Skeletal muscle satellite cell (primary cell): ENCODE measurements around the gene HEY2. TPM values are rescaled to one million over a fixed set of nuclear protein-coding genes. Genes with fewer than 3 reads are reported as not detected.
"Not testable (repeated sequence)": the region's sequence is repeated elsewhere in the genome, so short reads cannot be mapped to it uniquely, and the experiment has no call there.

Experiments
- H3K27me3 ChIP-seq: 2 replicates; pipeline ENCODE4 v1.7.0; 2013; ENCODE audit warnings: low read length; ENCODE audit not compliant: control insufficient read depth, insufficient read depth
- H3K36me3 ChIP-seq: 2 replicates; pipeline ENCODE4 v1.7.0; 2013; ENCODE audit warnings: mild to moderate bottlenecking, control low read depth, low read length; ENCODE audit not compliant: insufficient read depth
- H3K4me1 ChIP-seq: 2 replicates; pipeline ENCODE4 v1.7.0; 2013; ENCODE audit warnings: low read length; ENCODE audit not compliant: control insufficient read depth, insufficient read depth
- H3K4me2 ChIP-seq: 2 replicates; pipeline ENCODE4 v1.7.0; 2013; ENCODE audit warnings: mild to moderate bottlenecking, low read length
- H3K4me3 ChIP-seq: 2 replicates; pipeline ENCODE4 v1.7.0; 2013; ENCODE audit warnings: low read length
- H3K9ac ChIP-seq: 2 replicates; pipeline ENCODE4 v1.7.0; 2013; ENCODE audit warnings: mild to moderate bottlenecking, low read depth, low read length, moderate library complexity
- H3K9me3 ChIP-seq: replicated peaks from 2 replicates; pipeline ENCODE4 v1.7.0; 2013; ENCODE audit warnings: mild to moderate bottlenecking, control low read depth, low read length
- total RNA-seq: library from RNA; depleted of rRNA; stranded (reverse); fragments of >200 nt; gene quantifications from 2 replicates; pipeline ENCODE4 v1.2.3, GENCODE V29; 2012; rRNA removed

HEY2 gene
- total RNA-seq = 0.22 TPM in 1 of 2 replicates, not detected in the other

DNA sequence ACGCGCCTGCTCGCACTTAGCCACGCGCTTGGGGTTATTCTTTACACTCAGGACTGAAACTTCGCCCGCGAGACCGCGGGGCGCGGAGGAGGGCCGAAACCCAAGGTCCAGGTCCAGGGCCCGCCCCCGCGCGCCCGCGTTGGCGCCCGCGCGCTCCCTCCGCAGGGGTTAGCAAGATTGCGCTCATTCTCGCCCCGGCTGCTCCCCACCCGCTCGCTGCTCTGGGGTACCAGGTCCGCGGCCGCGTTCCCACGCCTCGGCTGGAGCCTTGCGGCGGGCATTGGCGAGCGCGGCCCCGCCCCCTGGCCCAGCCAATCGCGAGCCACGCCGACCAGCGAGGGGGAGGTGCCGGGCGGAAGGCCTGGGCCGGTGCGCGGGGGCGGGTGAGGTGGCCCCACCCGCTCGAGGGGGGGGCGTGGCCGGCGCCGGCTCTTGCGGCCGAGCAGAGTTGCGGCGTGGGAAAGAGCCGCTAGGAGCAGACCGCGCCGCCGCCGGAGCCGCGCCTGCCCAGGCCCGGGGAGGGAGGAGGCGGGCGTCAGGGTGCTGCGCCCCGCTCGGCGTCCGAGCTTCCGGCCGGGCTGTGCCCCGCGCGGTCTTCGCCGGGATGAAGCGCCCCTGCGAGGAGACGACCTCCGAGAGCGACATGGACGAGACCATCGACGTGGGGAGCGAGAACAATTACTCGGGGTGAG lies at the start of gene HEY2:
TSS of gene HEY2 (plus strand) at position 460 of the 692 bp plus-strand sequence. CDS start at position 605, 145 bp downstream.
- H3K4me3 ChIP-seq = peak within 1 kb of the TSS; percentile 75
- no peaks in the 10 kb centered on the region for H3K9me3 ChIP-seq
- peaks cover 24% of the 10 kb centered on the region for H3K4me1 ChIP-seq
- peaks cover 91% of the 10 kb centered on the region for H3K27me3 ChIP-seq
- H3K4me2 ChIP-seq = peak within 1 kb of the TSS; percentile 92
- no peaks in the 10 kb centered on the region for H3K36me3 ChIP-seq
- H3K9ac ChIP-seq = no peak within 1 kb of the TSS

GRCh38 chr6:125700581-125701353 lies 48.7 kb upstream of the HEY2 start:
- no peak overlapping the region for H3K4me2 ChIP-seq
- no peaks in the 10 kb centered on the region for H3K9me3 ChIP-seq
- no peaks in the 10 kb centered on the region for H3K27me3 ChIP-seq
- H3K9ac ChIP-seq = no peak overlapping the region
- no peaks in the 10 kb centered on the region for H3K36me3 ChIP-seq
- H3K4me1 ChIP-seq = no peaks in the 10 kb centered on the region
- H3K4me3 ChIP-seq = no peak overlapping the region

GRCh38 chr6:125701354-125701668 lies 48.1 kb upstream of the HEY2 start:
- Histone ChIP-seq H3K4me2 (no peak overlapping the region), H3K4me3 (no peak overlapping the region), H3K4me1 (no peaks in the 10 kb centered on the region), H3K36me3 (no peaks in the 10 kb centered on the region), H3K27me3 (no peaks in the 10 kb centered on the region), H3K9ac (no peak overlapping the region), H3K9me3 (no peaks in the 10 kb centered on the region)

DNA sequence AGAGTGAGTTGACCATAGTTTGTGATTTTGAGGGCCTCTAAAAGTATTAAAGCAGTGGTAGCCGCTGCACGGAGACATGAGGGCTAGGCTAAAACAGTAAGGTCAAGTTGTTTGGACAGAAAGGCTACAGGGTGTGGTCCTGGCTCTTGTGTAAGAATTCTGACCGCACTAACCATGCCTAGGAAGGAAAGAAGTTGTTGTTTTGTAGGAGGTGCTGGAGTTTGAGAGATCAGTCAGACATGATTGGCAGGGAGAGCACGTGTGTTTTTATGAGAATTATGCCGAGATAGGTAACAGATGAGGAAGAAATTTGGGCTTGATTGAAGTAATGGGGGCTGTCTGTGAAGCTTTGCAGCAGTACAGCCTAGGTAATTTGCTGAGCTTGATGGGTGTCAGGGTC lies 45.5 kb upstream of the HEY2 start:
- H3K27me3 ChIP-seq, H3K4me2 ChIP-seq, H3K4me3 ChIP-seq, H3K36me3 ChIP-seq, H3K9me3 ChIP-seq, H3K9ac ChIP-seq, H3K4me1 ChIP-seq: not testable (repeated sequence)

GRCh38 chr6:125707615-125708243 lies 41.7 kb upstream of the HEY2 start:
- no peak overlapping the region for H3K4me2 ChIP-seq
- no peaks in the 10 kb centered on the region for H3K36me3 ChIP-seq
- no peaks in the 10 kb centered on the region for H3K4me1 ChIP-seq
- H3K4me3 ChIP-seq = no peak overlapping the region
- no peaks in the 10 kb centered on the region for H3K9me3 ChIP-seq
- no peaks in the 10 kb centered on the region for H3K27me3 ChIP-seq
- H3K9ac ChIP-seq = no peak overlapping the region

- Histone ChIP-seq H3K36me3 (no peaks in the 10 kb centered on the region), H3K9me3 (no peaks in the 10 kb centered on the region), H3K9ac (no peak overlapping the region), H3K27me3 (no peaks in the 10 kb centered on the region), H3K4me1 (no peaks in the 10 kb centered on the region), H3K4me2 (no peak overlapping the region), H3K4me3 (no peak overlapping the region)
Observed at GRCh38 chr6:125711013-125711675, 38.3 kb upstream of the HEY2 start.

DNA sequence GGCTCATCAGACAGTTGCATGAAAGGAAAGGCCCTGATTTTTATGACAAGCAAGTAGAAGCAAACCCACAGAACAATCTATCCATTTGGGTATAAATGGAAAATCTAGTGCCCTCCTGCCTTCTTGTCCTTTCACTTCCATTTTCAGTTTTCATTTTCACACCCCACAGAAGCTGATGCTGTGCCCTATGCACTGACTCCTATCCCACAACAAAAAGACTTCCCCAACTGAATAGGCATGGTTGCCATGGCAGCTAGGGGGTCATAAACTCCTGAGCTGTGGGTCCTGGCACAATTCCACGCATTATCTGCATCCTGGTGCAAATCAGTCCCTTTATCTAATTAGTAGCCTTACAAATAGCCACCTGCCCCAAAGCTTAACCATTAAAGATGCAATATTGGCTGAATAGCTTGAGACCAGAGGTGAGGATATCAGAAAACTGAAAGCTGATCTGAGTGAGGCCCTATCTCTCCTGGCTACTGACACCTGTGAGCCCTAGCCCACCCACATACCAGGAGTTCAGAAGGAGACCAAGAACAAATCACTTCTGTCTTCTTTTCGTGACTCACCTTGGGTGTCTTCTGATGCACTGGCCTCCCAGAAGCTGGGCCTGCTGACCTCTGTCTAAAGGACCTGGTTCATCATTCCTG lies 34.9 kb upstream of the HEY2 start:
- H3K27me3 ChIP-seq = no peaks in the 10 kb centered on the region
- H3K36me3 ChIP-seq = no peaks in the 10 kb centered on the region
- no peak overlapping the region for H3K9ac ChIP-seq
- H3K4me1 ChIP-seq = no peaks in the 10 kb centered on the region
- H3K4me2 ChIP-seq = no peak overlapping the region
- no peak overlapping the region for H3K4me3 ChIP-seq
- H3K9me3 ChIP-seq = no peaks in the 10 kb centered on the region

- H3K9ac ChIP-seq = no peak overlapping the region
- no peaks in the 10 kb centered on the region for H3K9me3 ChIP-seq
- H3K4me3 ChIP-seq = no peak overlapping the region
- no peak overlapping the region for H3K4me2 ChIP-seq
- H3K4me1 ChIP-seq = no peaks in the 10 kb centered on the region
- H3K27me3 ChIP-seq = no peaks in the 10 kb centered on the region
- no peaks in the 10 kb centered on the region for H3K36me3 ChIP-seq
Observed at GRCh38 chr6:125717120-125717731, 32.2 kb upstream of the HEY2 start.

GRCh38 chr6:125718109-125718508 lies 31.3 kb upstream of the HEY2 start:
- H3K4me3 ChIP-seq = no peak overlapping the region
- no peaks in the 10 kb centered on the region for H3K9me3 ChIP-seq
- no peaks in the 10 kb centered on the region for H3K27me3 ChIP-seq
- H3K9ac ChIP-seq = no peak overlapping the region
- no peak overlapping the region for H3K4me2 ChIP-seq
- H3K36me3 ChIP-seq = no peaks in the 10 kb centered on the region
- H3K4me1 ChIP-seq = no peaks in the 10 kb centered on the region

- H3K4me3 ChIP-seq = no peak overlapping the region
- H3K36me3 ChIP-seq = no peaks in the 10 kb centered on the region
- H3K4me2 ChIP-seq = no peak overlapping the region
- no peak overlapping the region for H3K9ac ChIP-seq
- no peaks in the 10 kb centered on the region for H3K27me3 ChIP-seq
- H3K4me1 ChIP-seq = no peaks in the 10 kb centered on the region
- no peaks in the 10 kb centered on the region for H3K9me3 ChIP-seq
Observed at GRCh38 chr6:125722886-125723285, 26.5 kb upstream of the HEY2 start.

DNA sequence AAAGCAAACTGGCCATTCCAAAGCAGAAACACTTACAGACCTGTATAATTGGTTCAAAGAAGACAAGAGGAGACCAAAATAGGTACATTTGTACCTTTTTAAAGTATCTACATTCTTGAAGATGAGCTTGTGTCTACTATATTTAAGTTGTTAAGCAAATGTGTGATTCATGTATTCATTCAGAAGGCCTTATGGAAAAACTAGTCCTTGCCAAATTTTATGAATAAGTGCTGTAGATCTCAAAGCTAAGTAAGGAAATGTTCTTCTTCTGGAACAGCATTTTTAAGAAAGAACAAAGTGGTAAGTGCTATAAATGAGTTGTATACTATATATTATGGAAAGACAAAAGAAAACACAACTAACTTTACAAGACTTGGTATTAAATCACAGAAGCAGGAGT lies 22.2 kb upstream of the HEY2 start:
- Histone ChIP-seq H3K9ac (no peak overlapping the region), H3K9me3 (no peaks in the 10 kb centered on the region), H3K27me3 (no peaks in the 10 kb centered on the region), H3K4me3 (no peak overlapping the region), H3K4me2 (no peak overlapping the region), H3K36me3 (no peaks in the 10 kb centered on the region), H3K4me1 (no peaks in the 10 kb centered on the region)
